ENCODE data around the gene HNMT.

DNA sequence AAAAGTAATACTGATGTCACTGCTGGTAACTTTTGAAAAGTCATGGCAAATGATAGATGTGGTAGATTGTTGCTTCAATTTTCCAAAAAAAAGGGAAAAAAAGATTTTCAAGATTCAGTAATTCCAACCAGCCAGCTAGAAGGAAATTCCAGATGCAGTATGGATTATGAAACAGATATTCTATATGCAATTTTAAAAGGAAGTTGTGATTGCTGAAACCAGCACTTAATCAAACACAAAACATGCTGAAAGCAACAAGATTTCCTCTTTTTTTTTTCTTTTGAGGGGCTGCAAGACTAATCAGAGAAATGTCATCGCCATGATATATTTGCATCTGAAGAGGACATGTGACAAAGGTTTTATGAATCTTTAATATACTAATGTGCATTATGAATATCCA lies 5.1 kb upstream of the HNMT start:
- TF ChIP-seq TAF1 (IDR thresholded peaks at IDR 0.05; ENCODE audit: borderline replicate concordance, insufficient read depth, low read length) = no peak
- TF ChIP-seq, protein P1, sequence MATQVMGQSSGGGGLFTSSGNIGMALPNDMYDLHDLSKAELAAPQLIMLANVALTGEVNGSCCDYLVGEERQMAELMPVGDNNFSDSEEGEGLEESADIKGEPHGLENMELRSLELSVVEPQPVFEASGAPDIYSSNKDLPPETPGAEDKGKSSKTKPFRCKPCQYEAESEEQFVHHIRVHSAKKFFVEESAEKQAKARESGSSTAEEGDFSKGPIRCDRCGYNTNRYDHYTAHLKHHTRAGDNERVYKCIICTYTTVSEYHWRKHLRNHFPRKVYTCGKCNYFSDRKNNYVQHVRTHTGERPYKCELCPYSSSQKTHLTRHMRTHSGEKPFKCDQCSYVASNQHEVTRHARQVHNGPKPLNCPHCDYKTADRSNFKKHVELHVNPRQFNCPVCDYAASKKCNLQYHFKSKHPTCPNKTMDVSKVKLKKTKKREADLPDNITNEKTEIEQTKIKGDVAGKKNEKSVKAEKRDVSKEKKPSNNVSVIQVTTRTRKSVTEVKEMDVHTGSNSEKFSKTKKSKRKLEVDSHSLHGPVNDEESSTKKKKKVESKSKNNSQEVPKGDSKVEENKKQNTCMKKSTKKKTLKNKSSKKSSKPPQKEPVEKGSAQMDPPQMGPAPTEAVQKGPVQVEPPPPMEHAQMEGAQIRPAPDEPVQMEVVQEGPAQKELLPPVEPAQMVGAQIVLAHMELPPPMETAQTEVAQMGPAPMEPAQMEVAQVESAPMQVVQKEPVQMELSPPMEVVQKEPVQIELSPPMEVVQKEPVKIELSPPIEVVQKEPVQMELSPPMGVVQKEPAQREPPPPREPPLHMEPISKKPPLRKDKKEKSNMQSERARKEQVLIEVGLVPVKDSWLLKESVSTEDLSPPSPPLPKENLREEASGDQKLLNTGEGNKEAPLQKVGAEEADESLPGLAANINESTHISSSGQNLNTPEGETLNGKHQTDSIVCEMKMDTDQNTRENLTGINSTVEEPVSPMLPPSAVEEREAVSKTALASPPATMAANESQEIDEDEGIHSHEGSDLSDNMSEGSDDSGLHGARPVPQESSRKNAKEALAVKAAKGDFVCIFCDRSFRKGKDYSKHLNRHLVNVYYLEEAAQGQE (IDR thresholded peaks at IDR 0.05; ENCODE audit: insufficient read depth in 1 of 2, low read depth in 2 of 2, low read length in 2 of 2) = no peak
- no peak for TF ChIP-seq SIN3A (IDR thresholded peaks at IDR 0.05; ENCODE audit: borderline replicate concordance, insufficient read depth, low read length)
- TF ChIP-seq POLR2AphosphoS5 (IDR thresholded peaks at IDR 0.05; ENCODE audit: low read depth, low read length) = no peak
- TF ChIP-seq FOXP2 (optimal IDR thresholded peaks at IDR 0.05; ENCODE audit: borderline replicate concordance, extremely low read depth, extremely low read length, insufficient read depth) = no peak
